Stimulated activated CD8-positive, alpha-beta memory T cell treated with anti-CD3 and anti-CD28 coated beads, Interleukin-4, amount 100 ng/mL, for 24 hours (primary cell): ENCODE results near the gene CAMTA1.
A peak's percentile ranks its signal among the peaks of the same experiment; 100 is the strongest.
"Not testable (repeated sequence)": the region's sequence is repeated elsewhere in the genome, so short reads cannot be mapped to it uniquely, and the experiment has no call there.

ENCODE experiments used
- DNase-seq: peaks from one replicate; pipeline ENCODE4 v3.0.0-alpha.2; 2020; ENCODE audit warnings: low read depth

Gene CAMTA1

GRCh38 chr1:7781923-7782495, 996.8 kb downstream of the CAMTA1 start:
- DNase-seq = no peak

GRCh38 chr1:7783178-7783711, 998.0 kb downstream of the CAMTA1 start:
- DNase-seq = peak; percentile 15

GRCh38 chr1:7783826-7784491, 998.7 kb downstream of the CAMTA1 start, which contains the start of gene PER3:
Gene PER3, plus strand, starts transcription at chr1:7784291. Its CDS starts 587 bp downstream, at chr1:7784878.
- DNase-seq = peak; percentile 85

GRCh38 chr1:7784492-7785071, 999.3 kb downstream of the CAMTA1 start:
- no peak for DNase-seq

GRCh38 chr1:7785108-7785507, 999.9 kb downstream of the CAMTA1 start:
- DNase-seq = no peak

GRCh38 chr1:7786795-7787194, 1001.5 kb downstream of the CAMTA1 start:
- DNase-seq = no peak

GRCh38 chr1:7789828-7790227, 1004.6 kb downstream of the CAMTA1 start:
- no peak for DNase-seq

GRCh38 chr1:7791027-7791426, 1005.8 kb downstream of the CAMTA1 start:
- not testable (repeated sequence) for DNase-seq

GRCh38 chr1:7795406-7795805, 1010.2 kb downstream of the CAMTA1 start:
- DNase-seq = no peak

GRCh38 chr1:7805460-7805859, 1020.2 kb downstream of the CAMTA1 start:
- no peak for DNase-seq

- no peak for DNase-seq
Observed at GRCh38 chr1:7808253-7808844, 1023.1 kb downstream of the CAMTA1 start.

GRCh38 chr1:7809742-7810141, 1024.5 kb downstream of the CAMTA1 start:
- no peak for DNase-seq

- peak; percentile 8 for DNase-seq
Observed at GRCh38 chr1:7810395-7810794, 1025.1 kb downstream of the CAMTA1 start.

- no peak for DNase-seq
Observed at GRCh38 chr1:7811476-7811875, 1026.2 kb downstream of the CAMTA1 start.

GRCh38 chr1:7813677-7814373, 1028.6 kb downstream of the CAMTA1 start:
- DNase-seq = no peak
